Astrocyte of the cerebellum (primary cell): ENCODE results near the gene MAT2B.

Source experiments
- DNase-seq: peaks from one replicate; pipeline ENCODE4 v3.0.0-alpha.2; 2011; ENCODE audit warnings: low read depth
- H3K4me3 ChIP-seq: 2 replicates; pipeline ENCODE4 v1.5.1; 2011; ENCODE audit warnings: mild to moderate bottlenecking, low read depth, low read length, moderate library complexity
- CTCF ChIP-seq: IDR thresholded peaks from 2 replicates; pipeline ENCODE4 v1.5.1; 2012; ENCODE audit warnings: low read length, low read depth, moderate library complexity, mild to moderate bottlenecking; ENCODE audit errors: missing control alignments
- in situ Hi-C: cut with HindIII; loops from 2 replicates; pipeline ENCODE4 v1.10.0; 2017; ENCODE audit warnings: low sequenced_read_pairs

MAT2B gene

GRCh38 chr5:163567811-163568210 lies 62.4 kb downstream of the MAT2B start:
- no peak overlapping the region for H3K4me3 ChIP-seq
- no peak for DNase-seq
- in situ Hi-C loops, result loop anchor here (25.0 kb wide), 2 partner anchors 444 to 919 kb away; no protein-coding TSS in a partner anchor
- no peak for TF ChIP-seq CTCF
